GM10248 (cell line): ENCODE results near the gene TMEM132A.
A peak's percentile ranks its signal among the peaks of the same experiment; 100 is the strongest.

Experiments
- CTCF ChIA-PET: fragments of 300-600 bp; sonication (Branson Sonifier 250); formaldehyde crosslinking; extraction: SDS; loops from one replicate; lab custom pipeline; 2021; ENCODE audit warnings: antibody characterized with exemption; lab: Yijun Ruan, JAX
- POLR2A ChIA-PET: fragments of 350-650 bp; sonication (Branson Sonifier 250); formaldehyde crosslinking; extraction: SDS; loops from one replicate; lab custom pipeline; 2020; ENCODE audit warnings: antibody characterized with exemption; lab: Yijun Ruan, JAX
- DNase-seq: peaks from one replicate; pipeline ENCODE4 v3.0.0; 2012; ENCODE audit errors: extremely low spot score
- CTCF ChIP-seq: IDR thresholded peaks from 2 replicates; pipeline ENCODE4 v1.5.1; 2012; ENCODE audit warnings: mild to moderate bottlenecking, low read depth; ENCODE audit errors: extremely low read depth, missing control alignments, control extremely low read depth

The TMEM132A gene

GRCh38 chr11:60910711-60911380 is 13.4 kb upstream of the TMEM132A start:
- no peak for DNase-seq
- ChIA-PET POLR2A (no interaction called here), CTCF (interaction anchor here (0.6 to 10.6 kb wide), 5 partner anchors 8 to 148 kb away, joined by 3 to 112 read pairs (median 4); partner anchors contain the start of gene PRPF19)
- TF ChIP-seq CTCF = no peak

- POLR2A ChIA-PET = interaction anchor here (0.6 kb wide), 1 partner anchor 447 kb away, joined by 3 read pairs; no protein-coding TSS in a partner anchor
- no peak for DNase-seq
- CTCF ChIA-PET = interaction anchor here (0.7 to 10.6 kb wide), 7 partner anchors 9 to 217 kb away, joined by 3 to 112 read pairs (median 4); partner anchors contain the start of gene PRPF19
- TF ChIP-seq CTCF = no peak
Measured at GRCh38 chr11:60912223-60912850, 11.9 kb upstream of the TMEM132A start.

- CTCF ChIA-PET = interaction anchor here (0.8 to 10.6 kb wide), 15 partner anchors 9 to 275 kb away, joined by 3 to 112 read pairs (median 4); partner anchors contain the start of gene PRPF19
Measured at GRCh38 chr11:60912851-60913528, 11.3 kb upstream of the TMEM132A start.

GRCh38 chr11:60913793-60914632 is 10.2 kb upstream of the TMEM132A start, which contains the start of gene TMEM109:
Gene TMEM109 (plus strand): TSS chr11:60914158. CDS start chr11:60919694, 5,536 bp downstream.
- no peak for TF ChIP-seq CTCF
- ChIA-PET POLR2A (interaction anchor here (0.5 to 1.0 kb wide), 7 partner anchors 9 to 442 kb away, joined by 3 to 6 read pairs (median 5); no protein-coding TSS in a partner anchor), CTCF (interaction anchor here (0.9 to 10.6 kb wide), 18 partner anchors 8 to 274 kb away, joined by 3 to 112 read pairs (median 4); partner anchors contain the start of gene PRPF19)
- peak; percentile 91 for DNase-seq

More at GRCh38 chr11:60912851-60913528, 11.3 kb upstream of the TMEM132A start:
- no peak for DNase-seq
- TF ChIP-seq CTCF = no peak
- POLR2A ChIA-PET = interaction anchor here (0.9 kb wide), 1 partner anchor 73 kb away, joined by 3 read pairs; no protein-coding TSS in a partner anchor

GRCh38 chr11:60914633-60915247 is 9.5 kb upstream of the TMEM132A start:
- ChIA-PET CTCF (interaction anchor here (0.9 to 10.6 kb wide), 23 partner anchors 9 to 272 kb away, joined by 3 to 112 read pairs (median 6); partner anchors contain the start of genes PRPF19 and TMEM132A), POLR2A (interaction anchor here (0.5 to 1.3 kb wide), 7 partner anchors 10 to 485 kb away, joined by 3 to 6 read pairs (median 3); no protein-coding TSS in a partner anchor)
- no peak for DNase-seq
- TF ChIP-seq CTCF = no peak
